NCI-H187 (cell line): ENCODE measurements around the gene LYPD6.
"Not testable (repeated sequence)": the region's sequence is repeated elsewhere in the genome, so short reads cannot be mapped to it uniquely, and the experiment has no call there.

Experiments
- DNase-seq, 2 experiments: peaks; one replicate each; lab custom pipeline; 2025; lab: John Stamatoyannopoulos, UW

Gene LYPD6

DNA sequence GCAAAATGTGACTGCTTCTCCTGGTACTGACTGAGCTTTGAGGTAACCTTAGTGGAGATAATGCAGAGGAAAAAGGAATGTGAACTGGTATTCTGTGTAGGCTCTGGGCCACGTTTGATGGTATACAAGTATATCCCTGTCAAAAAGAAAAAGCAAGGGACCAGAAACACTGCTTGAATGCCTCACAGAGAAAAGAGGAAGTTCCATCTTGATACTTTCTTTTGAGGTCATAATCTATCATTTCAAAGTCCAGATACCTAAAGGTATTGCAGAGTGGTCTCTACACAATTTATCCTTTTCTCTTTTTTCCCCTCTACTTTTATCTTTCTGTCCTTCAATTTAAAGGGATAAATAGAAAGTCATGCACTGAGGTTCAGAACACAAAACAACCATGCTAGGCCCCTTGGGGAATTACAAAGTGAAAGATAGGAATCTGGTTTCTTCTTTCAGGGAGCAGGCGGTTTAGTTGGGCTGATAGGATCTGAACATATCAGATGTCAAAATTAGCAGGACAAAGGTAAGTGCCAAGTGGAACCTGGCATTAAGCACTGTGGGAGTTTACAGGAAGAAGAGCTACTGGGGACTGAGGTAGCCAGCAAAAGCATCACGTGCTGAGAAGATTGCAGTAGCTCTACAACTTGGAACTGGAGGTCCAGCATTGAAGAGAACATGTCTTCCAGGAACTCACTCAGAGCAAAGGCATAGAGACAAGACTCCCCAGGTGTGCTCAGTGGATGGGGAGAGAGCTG lies 121.2 kb downstream of the LYPD6 start:
- DNase-seq, result no peak

DNA sequence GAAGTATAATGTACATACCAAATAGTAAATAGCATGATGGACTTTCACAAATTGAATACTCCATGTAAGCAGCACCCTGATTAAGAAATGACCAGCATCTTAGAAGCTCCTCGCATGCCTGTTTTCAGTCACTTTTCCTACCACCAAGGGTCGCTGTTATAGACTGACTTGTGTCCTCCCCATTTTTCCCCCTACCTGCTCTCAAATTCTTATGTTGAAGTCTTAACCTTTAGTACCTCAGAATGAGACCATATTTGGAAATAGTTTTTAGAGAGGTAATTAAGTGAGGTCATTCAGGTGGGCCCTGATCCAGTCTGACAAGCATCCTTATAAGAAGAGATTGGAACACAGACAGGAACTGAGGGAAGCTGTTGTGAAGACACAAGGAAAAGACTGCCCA lies 125.9 kb downstream of the LYPD6 start:
- DNase-seq, result no peak

DNA sequence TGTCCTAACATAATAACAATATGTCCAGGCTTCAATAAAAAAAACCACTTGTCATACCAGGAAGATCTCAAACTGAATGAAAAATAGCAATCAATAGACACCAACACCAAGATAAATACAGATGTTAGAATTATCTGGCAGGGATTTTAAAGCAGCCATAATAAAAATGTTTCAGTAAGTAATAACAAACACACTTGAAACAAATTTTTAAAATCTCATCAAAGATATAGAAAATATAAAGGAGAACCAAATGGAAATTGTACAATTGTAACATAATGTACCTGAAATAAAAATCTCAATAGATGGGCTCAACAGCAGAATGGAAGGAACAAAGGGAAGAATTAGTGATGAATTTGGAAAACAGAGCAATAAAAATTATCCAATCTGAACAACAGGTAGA lies 128.1 kb downstream of the LYPD6 start:
- DNase-seq, result no peak

DNA sequence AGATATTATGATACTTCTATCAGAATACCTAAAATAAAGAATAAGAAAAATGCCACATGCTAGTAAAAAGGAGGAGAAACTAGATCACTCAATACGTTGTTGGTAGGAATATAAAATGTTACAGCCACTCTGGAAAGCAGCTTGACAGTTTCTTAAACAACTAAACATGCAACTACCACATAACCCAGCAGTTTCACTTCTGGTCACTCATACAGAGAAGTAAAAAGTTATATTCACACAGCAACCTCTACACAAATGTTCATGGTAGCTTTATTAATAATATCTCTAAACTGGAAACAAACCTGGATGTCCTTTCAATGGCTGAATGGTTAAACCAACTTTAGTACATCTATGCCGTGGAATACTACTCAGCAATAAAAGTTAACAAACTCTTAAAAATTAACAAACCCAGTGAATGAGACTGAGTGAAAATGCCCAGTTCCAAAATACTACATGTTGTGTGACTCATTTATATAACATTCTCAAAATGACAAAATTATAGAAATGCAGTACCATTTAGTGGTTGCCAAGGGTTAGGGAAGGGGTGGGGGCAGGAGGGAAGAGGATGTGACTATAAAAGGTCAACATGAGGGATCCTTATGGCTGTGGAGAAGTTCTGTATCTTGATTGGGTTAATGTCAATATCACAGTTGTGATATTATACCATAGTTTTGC lies 133.1 kb downstream of the LYPD6 start:
- DNase-seq, result no peak

DNA sequence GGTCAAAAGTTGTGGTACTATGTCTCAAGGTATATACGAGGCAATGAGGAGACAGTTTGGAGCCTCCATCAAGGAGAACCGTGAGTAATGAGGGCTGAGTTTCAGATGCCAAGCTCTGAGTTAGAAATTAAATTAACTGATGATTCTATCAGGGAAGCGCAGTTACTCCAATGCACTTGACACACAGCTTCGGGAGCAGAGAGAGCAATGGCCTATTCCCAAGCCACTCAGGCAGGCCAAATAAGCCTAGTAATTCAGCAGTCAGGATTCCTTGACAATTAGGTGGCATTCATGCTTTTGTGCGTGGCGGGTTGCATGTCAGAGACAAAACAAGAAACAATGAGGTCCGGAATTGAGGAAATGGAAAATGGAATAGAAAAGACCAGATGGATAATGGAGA lies 134.0 kb downstream of the LYPD6 start:
- DNase-seq, result no peak

DNA sequence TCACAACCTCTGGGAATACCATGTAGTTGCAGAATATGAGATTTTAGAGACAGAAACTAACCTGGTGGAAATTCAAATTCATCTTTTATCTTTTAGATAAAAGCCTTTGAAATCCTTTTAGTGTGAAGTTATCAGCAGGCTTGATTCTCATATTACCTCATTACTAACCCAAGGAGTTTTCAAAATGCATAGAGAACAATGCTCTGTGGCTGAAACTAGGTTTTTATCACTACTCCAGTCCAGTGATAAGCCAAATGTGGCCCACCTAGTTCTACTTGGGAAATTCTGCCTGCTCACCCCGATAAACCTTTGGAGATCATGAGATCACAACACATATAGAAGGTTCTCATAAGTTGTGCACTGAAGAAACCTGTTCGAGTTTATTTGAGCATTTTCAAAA lies 135.5 kb downstream of the LYPD6 start:
- DNase-seq, result no peak

DNA sequence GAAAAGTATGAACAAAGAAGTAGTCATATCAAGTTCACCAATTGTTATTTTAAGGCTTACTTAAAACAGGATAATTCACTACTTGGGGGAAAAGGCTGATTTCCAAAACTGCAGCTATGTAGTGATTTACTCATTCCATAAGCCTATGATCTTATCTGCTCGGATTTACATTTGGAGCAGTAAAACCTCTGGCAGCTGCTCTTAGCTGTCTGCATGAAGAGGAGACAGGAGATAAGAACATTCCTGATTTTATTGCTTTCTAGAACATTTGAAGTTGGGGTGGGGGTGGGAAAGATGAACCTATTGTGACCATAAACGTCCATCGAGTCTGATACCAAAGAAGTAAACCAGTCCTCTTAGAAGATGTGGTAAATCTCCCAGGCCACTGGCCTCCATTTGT lies 136.2 kb downstream of the LYPD6 start:
- no peak for DNase-seq

DNA sequence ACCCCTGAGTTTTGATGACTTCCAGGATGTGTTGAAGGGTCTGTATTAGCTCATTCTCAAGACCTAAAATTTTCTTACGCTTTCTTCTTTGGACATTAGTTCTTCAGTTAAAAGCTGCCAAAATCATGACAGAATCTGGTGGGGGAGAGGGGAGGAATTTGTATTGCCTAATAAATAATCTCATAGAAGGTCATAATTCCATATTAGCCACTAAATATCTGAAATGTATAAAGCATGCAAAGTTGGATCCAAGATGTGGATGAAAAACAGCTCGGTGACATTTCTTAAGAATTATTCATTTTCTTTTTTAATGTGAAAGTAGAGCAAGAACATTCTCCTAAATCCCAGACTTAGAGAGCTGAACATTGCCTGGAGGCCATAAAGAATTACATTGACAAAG lies 137.0 kb downstream of the LYPD6 start:
- DNase-seq, result no peak

DNA sequence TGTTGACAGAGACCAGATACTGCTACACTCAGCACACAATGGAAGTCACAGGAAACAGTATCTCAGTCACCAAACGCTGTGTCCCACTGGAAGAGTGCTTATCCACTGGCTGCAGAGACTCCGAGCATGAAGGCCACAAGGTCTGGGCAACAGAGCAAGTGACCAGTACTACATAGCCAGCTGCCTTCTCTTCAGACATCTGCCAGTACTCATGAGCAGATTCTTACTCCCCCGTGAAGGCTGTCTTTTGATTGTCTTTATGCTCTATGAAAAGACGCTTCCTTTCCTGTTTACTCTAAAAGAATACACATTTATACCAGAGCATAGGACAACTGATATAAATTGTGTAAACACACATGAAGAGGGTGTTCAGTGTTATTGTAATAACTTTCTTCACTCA lies 138.2 kb downstream of the LYPD6 start:
- no peak for DNase-seq

DNA sequence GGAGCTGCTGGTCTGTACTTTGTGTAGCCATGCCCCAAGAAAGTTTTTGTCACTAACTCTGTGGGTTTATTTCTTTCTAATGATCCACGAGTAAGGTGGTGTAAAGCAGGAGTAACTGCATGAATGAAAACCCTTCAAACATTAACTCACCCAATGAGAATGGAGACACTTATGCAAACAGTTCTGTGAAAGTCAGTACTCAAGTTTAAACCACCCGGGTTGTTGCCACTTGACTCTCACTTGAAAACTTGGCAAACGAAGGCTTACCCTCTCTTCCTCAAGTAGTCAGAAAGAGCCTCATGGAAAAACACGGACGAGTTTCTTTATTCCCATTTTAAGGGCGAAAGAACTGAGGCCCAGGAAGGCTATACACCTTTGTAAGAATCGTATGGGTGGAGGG lies 139.7 kb downstream of the LYPD6 start:
- no peak for DNase-seq

DNA sequence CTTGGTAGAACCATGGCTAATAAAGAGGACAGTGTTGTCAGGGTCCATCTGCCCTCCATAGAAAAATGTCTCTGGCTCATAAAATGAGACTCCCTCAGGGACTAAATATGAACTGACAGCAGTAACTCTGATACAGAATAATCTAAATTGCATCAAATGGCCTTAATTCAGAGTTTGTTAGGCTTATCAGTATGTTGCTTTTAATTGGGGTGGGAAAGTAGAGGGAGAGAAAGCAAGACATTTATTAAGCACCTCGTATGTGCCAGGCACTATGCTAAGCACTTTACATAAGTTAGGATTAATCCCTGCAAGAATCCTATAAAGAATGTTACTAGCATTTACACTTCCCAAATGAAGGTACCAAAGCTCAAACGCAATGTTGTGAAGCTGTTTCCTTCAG lies 142.0 kb downstream of the LYPD6 start:
- no peak for DNase-seq

DNA sequence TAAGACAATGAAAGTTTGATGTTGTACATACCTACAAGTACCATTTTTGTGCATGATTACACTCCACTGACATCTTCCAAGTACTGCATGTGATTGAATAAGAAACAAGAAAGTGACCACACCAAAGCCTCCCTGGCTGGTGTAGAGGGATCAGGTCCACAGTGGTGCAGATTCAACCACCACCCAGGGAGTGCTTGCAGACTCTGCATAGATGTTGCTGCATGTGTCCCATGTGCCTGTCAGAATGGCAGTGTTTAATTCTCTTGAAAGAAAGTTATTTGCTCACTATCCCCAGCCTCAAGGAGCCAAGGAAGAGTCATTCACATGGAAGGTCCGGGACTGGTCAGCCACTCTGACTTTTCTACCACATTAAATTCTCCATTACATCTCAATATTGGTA lies 142.7 kb downstream of the LYPD6 start:
- no peak for DNase-seq

DNA sequence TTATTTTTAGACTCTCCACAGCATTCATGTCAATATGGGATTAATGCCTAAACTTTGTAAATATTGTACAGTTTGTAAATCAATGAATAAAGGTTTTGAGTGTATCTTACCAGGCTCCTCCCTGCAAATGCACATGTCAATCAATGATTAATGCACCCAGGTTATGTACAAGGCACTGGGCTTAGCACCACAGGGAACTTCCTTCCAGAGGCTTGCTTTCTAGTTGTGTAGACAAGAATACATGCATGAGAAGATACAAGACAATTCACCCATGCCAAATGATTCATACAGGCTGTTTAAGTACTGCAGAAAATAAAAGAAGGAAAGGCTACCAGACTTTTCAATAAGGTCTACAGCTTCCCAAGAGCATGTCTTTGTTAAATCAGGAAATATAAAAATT lies 143.1 kb downstream of the LYPD6 start:
- no peak for DNase-seq

DNA sequence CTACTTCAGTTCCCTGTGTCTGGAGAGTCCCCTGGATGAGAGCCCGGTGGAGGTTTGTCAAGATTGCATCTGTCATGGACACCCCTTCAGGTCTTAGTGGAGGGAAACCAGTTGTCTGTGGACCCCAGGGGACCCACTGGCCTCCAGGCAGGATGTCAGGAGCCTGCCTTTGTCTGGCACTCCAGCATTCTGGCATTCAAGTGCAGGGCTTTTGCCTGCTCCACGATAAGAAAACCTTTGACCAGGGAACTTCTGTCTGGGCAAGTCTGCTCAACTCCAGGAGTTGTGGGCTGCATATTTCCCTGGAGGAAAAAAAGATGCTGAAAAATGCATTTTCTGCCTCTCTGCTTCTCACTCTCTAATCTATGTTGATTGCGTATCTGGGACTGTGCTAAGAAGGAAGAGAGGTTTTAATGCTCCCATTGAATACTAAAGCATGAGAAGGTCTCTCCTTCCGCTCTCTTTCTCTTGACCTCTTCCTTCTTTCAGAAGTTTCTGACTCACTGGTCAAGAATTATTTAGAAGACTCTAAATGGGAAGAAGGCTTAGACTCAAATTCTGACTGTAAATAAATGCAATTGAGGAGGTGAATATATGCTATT lies 152.7 kb downstream of the LYPD6 start:
- no peak for DNase-seq

DNA sequence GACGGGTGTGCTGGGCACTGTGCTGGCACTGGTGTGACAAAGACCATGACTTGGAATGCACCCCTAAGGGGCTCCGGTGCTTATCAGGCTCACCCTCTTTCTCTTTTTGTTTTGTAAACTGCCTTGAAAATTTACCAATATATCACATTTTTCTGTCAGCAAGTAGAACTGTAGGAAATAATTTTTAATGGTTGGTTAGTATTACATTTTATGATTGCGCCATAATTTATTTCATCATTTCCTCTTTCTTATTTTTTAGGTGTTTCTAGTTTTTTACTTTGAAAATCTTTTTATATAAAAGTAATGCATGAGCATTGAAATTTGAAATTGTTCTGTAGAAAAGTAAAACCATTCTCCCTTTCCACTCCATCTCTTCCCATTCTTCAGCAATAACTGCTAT lies 156.3 kb downstream of the LYPD6 start:
- DNase-seq, result no peak

DNA sequence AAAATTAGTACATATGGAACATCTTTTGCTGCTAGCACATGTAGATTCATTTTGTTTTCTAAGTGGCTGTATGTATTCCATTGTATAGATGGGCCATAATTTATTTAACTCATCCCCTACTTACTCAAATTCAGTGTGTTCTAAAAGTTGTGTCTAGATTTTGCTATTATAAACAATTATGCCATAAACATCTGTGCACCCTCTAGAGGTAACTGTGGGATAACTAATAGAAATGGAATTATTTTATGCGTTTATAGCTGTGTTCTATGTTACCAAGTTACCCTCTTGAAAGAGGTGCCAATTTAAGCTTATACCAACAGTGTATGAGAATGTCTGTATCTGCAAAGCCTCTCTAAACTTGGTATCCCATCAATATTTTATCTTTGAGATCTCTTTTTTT lies 156.8 kb downstream of the LYPD6 start:
- no peak for DNase-seq

DNA sequence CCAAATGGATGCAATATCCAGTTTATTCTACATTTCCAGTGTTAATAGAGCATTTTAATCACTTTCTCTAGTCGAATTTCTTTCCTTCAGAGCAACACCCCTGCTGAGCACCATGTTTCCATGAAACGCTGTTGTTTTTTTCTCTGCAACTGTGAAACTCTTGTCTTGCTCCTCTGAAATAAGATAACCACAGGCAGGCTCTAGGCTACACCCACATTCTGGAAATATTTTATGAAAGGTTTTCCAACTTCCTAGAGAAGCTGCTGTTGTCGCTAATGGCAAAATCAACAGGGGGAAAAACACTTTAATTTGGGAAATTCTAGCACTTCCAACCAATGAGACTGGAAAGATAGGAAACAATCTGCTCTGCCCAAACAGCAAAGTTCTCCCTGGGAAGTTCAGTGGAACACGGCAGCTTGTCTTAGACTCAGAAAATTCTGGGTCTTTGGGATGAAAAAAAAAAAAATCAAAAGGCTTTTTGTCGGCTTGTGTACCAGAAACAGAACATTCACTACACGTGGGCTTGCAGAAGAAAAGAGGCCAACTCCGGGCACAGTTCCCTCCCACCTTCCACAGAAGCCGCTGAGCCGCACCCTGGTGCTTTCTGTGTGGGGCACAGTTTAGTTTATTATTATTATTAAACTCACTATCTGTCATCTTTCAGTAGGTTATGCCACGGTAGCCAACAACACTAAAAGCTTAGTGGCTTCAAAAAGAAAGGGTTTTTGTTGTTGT lies 158.5 kb downstream of the LYPD6 start:
- DNase-seq, result no peak

DNA sequence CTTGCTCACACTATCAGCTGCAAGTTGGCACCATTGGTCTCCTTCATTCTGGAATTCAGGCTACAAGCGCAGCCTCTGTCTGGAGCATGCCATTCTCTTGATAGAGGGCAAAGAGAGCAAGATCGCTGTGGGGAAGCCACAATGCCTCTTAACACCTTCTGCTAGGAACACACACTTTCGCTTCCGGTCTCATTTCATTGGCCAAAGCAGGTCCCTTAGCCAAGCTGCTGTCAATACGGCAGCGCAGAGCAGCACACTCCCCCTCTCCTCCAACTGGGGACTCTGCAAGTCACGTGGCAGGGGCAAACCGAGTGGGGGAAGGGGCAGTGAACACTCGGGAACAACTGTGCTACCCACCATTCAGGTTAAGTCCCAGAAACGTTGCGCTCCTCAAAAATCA lies 159.1 kb downstream of the LYPD6 start:
- no peak for DNase-seq

DNA sequence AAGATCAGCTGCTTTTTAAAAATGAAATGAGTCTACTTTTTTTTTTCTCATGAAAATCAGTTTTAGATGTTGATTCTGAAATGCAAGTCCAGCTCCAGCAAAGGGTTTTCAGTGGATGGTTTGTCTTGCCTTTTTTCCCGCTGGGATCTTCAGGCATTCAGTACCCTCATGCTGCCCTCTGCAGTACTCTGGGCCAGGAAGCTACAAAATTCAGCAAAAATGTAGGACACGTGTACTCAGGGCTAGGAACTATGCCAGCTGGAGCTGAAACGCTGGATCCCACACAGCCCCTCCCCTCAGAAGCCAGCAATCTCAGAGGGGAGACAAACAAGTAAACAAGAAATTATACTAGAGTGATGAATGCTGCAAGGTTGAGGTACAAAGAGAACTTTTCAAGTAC lies 159.9 kb downstream of the LYPD6 start:
- no peak for DNase-seq

DNA sequence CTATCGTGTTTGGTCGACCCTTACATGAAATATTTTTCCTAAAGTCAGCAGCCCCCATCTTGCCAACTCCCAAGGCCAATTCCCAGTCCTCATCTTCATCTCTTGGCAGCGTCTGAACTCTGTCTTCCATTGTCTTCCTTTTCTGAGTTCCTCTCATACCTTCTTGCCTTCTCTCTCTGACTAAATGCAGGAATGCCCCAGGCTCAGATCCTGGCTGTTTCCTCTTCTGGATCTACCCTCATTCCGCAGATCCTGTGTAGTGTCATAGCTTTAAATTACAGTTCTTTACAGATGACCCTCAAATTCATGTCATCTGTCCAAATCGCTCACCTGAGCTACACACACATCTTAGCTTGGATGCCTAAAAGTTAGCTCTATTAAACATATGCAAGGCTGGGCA lies 162.5 kb downstream of the LYPD6 start:
- DNase-seq, result no peak

DNA sequence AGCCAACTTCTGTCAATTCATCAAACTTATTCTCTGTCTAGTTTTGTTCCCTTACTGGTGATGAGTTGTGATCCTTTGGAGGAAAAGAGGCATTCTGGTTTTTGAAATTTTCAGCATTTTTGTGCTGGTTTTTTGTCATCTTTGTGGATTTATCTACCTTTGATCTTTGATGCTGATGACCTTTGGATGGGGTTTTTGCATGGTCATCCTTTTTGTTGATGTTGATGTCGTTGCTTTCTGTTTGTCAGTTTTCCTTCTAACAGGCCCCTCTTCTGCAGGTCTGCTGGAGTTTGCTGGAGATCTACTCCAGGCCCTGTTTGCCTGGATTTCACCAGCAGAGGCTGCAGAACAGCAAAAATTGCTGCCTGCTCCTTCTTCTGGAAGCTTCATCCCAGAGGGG lies 168.8 kb downstream of the LYPD6 start:
- not testable (repeated sequence) for DNase-seq

DNA sequence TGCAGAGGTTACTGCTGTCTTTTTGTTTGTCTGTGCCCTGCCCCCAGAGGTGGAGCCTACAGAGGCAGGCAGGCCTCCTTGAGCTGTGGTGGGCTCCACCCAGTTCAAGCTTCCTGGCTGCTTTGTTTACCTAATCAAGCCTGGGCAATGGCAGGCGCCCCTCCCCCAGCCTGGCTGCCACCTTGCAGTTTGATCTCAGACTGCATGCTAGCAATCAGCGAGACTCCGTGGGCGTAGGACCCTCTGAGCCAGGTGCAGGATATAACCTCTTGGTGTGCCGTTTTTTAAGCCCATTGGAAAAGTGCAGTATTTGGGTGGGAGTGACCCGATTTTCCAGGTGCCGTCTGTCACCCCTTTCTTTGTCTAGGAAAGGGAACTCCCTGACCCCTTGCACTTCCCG lies 176.4 kb downstream of the LYPD6 start:
- not testable (repeated sequence) for DNase-seq

DNA sequence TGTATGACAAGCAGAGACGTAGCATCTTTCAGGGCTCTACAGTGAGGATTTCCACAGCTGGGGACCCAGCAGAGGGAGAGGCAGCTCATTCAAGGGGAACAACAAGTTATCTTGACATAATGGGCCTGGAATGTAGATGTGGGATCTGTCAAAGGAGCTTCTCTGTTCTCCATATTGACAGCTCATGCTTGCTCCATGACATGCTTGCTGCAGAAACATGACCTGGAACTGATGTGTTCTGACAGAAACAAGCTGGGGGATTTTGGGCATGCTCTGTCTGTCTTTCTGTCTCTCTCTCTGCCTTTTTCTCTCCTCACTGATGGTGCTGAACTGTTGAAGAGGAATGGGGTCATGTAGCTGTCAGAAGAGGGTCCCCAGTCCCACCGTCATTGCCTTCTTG lies 177.6 kb downstream of the LYPD6 start:
- DNase-seq, result no peak
